Osteocyte (in vitro differentiated cells): ENCODE measurements around the gene METTL27. TPM values are rescaled to one million over a fixed set of nuclear protein-coding genes. Genes with fewer than 3 reads are reported as not detected.

Source experiments
- DNase-seq: peaks from one replicate; pipeline ENCODE4 v3.0.0; 2021; ENCODE audit warnings: mixed read lengths; ENCODE audit not compliant: unreplicated experiment; ENCODE audit errors: extremely low spot score
- H3K27ac Mint-ChIP-seq: one replicate; pipeline ENCODE4 v1.8.0; 2021; ENCODE audit warnings: mild to moderate bottlenecking, mixed read lengths; ENCODE audit not compliant: unreplicated experiment
- H3K27me3 Mint-ChIP-seq: one replicate; pipeline ENCODE4 v1.8.0; 2021; ENCODE audit warnings: mixed read lengths; ENCODE audit not compliant: unreplicated experiment
- H3K36me3 Mint-ChIP-seq: one replicate; pipeline ENCODE4 v1.8.0; 2021; ENCODE audit warnings: mixed read lengths; ENCODE audit not compliant: unreplicated experiment
- H3K4me1 Mint-ChIP-seq: one replicate; pipeline ENCODE4 v1.8.0; 2021; ENCODE audit warnings: mixed read lengths; ENCODE audit not compliant: unreplicated experiment
- H3K4me3 Mint-ChIP-seq: one replicate; pipeline ENCODE4 v1.8.0; 2021; ENCODE audit warnings: mild to moderate bottlenecking, moderate library complexity, mixed read lengths; ENCODE audit not compliant: unreplicated experiment
- H3K9me3 Mint-ChIP-seq: one replicate; pipeline ENCODE4 v1.8.0; 2021; ENCODE audit warnings: mixed read lengths; ENCODE audit not compliant: unreplicated experiment
- total RNA-seq: library from RNA; stranded (reverse); gene quantifications from 2 replicates; pipeline ENCODE4 v1.2.1, GENCODE V29; 2021
- TF ChIP-seq, protein P1 (sequence below): fragments of 200-600 bp; sonication (generic); IDR thresholded peaks from 2 replicates; pipeline ENCODE4 v1.5.0; 2021; ENCODE audit warnings: antibody characterized with exemption, mild to moderate bottlenecking, moderate library complexity

Gene METTL27
- total RNA-seq, 1 donor from 2014 or later, result 2.2 TPM

DNA sequence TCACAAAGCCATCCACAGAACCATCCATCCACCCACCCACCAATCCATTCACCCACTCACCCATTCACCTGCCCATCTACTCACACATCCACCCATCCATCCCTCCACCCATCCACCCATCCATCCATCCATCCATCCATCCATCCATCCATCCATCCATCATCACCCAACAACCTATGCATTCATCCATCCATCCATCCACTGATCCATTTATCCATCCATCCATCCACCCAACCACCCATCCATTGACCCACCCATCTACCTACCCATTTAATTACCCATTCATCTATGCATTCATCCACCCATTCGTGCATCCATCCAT lies 24.1 kb upstream of the METTL27 start:
- no peaks in the 10 kb centered on the region for H3K9me3 Mint-ChIP-seq
- TF ChIP-seq, protein P1, sequence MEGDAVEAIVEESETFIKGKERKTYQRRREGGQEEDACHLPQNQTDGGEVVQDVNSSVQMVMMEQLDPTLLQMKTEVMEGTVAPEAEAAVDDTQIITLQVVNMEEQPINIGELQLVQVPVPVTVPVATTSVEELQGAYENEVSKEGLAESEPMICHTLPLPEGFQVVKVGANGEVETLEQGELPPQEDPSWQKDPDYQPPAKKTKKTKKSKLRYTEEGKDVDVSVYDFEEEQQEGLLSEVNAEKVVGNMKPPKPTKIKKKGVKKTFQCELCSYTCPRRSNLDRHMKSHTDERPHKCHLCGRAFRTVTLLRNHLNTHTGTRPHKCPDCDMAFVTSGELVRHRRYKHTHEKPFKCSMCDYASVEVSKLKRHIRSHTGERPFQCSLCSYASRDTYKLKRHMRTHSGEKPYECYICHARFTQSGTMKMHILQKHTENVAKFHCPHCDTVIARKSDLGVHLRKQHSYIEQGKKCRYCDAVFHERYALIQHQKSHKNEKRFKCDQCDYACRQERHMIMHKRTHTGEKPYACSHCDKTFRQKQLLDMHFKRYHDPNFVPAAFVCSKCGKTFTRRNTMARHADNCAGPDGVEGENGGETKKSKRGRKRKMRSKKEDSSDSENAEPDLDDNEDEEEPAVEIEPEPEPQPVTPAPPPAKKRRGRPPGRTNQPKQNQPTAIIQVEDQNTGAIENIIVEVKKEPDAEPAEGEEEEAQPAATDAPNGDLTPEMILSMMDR, result no peak
- no peak for DNase-seq
- H3K4me3 Mint-ChIP-seq, result no peak overlapping the region
- peaks cover 2% of the 10 kb centered on the region for H3K27me3 Mint-ChIP-seq
- no peaks in the 10 kb centered on the region for H3K36me3 Mint-ChIP-seq
- peaks cover 9% of the 10 kb centered on the region for H3K4me1 Mint-ChIP-seq
- H3K27ac Mint-ChIP-seq, result no peak overlapping the region

DNA sequence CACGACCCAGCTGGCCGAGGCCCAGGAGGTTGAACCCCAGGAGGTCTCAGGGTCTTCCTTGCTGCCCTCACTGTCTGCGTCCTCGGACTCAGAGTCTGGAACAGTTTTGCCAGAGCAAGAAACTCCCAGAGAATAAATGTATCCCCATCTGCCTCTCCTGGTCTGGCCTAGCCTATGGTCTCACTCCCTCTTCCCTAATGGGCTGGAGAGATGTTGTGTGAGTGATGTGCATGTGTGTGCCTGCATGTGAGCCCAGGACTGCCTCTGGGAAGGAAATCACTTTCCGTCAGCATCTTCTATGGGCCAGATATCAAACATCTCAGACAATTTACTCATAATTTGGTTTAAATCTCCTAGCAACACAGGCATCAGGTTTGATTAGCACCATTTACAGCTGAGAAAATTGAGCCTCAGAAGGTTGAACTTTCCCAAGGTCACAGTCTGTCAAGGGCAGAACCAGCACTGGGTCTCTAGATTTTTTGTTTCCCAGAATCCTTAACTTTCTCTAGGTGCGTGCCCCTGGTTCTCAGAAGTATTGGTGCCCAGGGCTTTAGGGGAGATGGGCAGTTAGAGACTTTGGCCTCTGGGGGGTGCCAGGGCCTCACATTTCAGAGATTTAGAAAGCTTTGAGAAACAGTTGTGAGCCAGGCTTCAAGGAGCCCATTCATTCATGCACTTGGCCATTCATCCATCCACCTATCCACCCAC lies 23.6 kb upstream of the METTL27 start:
- Mint-ChIP-seq H3K36me3 (no peaks in the 10 kb centered on the region), H3K4me1 (peaks cover 9% of the 10 kb centered on the region), H3K27ac (no peak overlapping the region), H3K9me3 (no peaks in the 10 kb centered on the region), H3K4me3 (no peak overlapping the region), H3K27me3 (peaks cover 2% of the 10 kb centered on the region)
- no peak for DNase-seq
- TF ChIP-seq, protein P1, result peak; percentile 78

DNA sequence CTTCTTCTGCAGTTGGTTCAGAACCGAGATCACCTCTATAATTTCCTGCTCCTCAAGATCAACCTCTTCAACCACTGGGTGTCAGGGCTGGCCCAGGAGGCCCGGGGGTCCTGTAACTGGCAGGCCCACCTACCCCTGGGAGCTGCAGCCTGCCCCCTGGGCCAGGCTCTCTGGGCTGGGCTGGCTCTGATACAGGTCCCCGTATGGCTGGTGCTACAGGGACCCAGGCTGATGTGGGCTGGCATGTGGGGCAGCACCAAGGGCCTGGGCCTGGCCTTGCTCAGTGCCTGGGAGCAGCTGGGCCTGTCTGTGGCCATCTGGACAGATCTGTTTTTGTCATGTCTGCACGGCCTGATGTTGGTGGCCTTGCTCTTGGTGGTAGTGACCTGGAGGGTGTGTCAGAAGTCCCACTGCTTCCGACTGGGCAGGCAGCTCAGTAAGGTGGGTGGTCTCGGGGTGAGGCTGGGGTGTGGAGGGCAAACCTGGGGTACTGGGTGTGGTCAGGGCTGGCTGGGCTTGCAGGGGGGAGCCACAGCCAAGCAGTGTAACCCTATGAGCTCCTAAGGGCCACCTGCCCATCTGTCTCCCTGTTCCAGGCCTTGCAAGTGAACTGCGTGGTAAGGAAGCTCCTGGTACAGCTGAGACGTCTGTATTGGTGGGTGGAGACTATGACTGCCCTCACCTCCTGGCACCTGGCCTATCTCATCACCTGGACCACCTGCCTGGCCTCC lies 22.8 kb upstream of the METTL27 start:
- no peak for DNase-seq
- Mint-ChIP-seq H3K27ac (no peak overlapping the region), H3K4me3 (no peak overlapping the region), H3K36me3 (no peaks in the 10 kb centered on the region), H3K4me1 (peaks cover 6% of the 10 kb centered on the region), H3K9me3 (no peaks in the 10 kb centered on the region), H3K27me3 (peaks cover 2% of the 10 kb centered on the region)
- TF ChIP-seq, protein P1, result no peak

DNA sequence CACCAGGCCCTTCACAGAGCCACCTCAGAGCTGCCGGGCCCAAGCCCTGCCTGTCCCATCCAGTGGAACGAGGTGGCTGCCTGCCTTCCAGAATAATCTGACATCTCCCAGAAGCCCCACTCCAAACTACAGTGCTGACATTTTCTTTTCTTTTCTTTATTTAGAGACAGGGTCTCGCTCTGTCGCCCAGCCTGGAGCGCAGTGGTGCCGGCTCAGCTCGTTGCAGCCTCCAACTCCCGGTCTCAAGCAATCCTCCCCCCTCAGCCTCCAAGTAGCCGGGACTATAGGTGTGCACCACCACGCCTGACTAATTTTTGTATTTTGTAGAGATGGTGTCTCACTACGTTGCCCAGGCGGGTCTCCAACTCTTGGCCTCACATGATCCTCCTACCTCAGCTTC lies 19.0 kb upstream of the METTL27 start:
- Mint-ChIP-seq H3K9me3 (no peaks in the 10 kb centered on the region), H3K27me3 (peaks cover 12% of the 10 kb centered on the region), H3K4me3 (no peak overlapping the region), H3K36me3 (no peaks in the 10 kb centered on the region), H3K27ac (no peak overlapping the region), H3K4me1 (peaks cover 2% of the 10 kb centered on the region)
- TF ChIP-seq, protein P1, result no peak
- DNase-seq, result no peak

DNA sequence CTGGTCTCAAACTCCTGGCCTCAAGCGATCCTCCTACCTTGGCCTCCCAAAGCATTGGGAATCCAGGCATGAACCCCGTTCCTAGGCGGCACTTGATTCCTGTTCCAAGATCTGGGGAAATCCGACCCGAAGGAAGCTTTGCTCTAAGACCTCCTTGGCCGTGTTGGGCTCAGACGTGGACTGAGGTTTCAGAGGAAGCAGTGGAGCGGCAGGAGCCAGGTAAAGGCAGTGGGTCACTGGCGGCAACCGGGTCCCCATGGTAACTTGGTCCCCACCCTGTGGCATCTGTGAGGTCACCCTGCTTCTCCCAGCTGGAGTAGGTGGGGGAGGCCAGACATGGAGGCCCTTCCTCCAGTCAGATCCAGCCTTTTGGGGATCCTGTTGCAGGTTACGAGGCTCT lies 18.5 kb upstream of the METTL27 start, which contains the start of gene TMEM270:
Gene TMEM270, plus strand, starts transcription at position 301 of the 400 bp plus-strand sequence. Its CDS starts 36 bp downstream, at position 337.
- Mint-ChIP-seq H3K36me3 (no peaks in the 10 kb centered on the region), H3K4me1 (peaks cover 2% of the 10 kb centered on the region), H3K27me3 (peaks cover 12% of the 10 kb centered on the region), H3K4me3 (no peak within 1 kb of the TSS), H3K9me3 (no peaks in the 10 kb centered on the region), H3K27ac (no peak within 1 kb of the TSS)
- DNase-seq, result no peak
- TF ChIP-seq, protein P1, result no peak
